IMR-90 (cell line): Measurements from ENCODE around the gene XYLT2. TPM values are rescaled to one million over a fixed set of nuclear protein-coding genes. Genes with fewer than 3 reads are reported as not detected.

Experiments used
- ATAC-seq: fragments of 200-7000 bp; cut with Tn5 transposase; 2 replicates; pipeline ENCODE4 v1.9.1; 2020; ENCODE audit warnings: low read depth, mild to moderate bottlenecking, moderate library complexity
- BruUV-seq: library from RNA; stranded (reverse); fragments of 400-500 nt; replicated peaks from 2 replicates; lab custom pipeline; 2021; lab: Mats Ljungman, UMichigan
- CTCF ChIA-PET: fragments of 300-600 bp; formaldehyde crosslinking; extraction: SDS; loops from one replicate; lab custom pipeline; 2021; ENCODE audit warnings: antibody characterized with exemption; lab: Yijun Ruan, JAX
- POLR2A ChIA-PET: fragments of 300-600 bp; sonication (Branson Sonifier 250); formaldehyde crosslinking; loops from one replicate; lab custom pipeline; 2022; ENCODE audit warnings: antibody characterized with exemption; ENCODE audit not compliant: unreplicated experiment; lab: Charles Lee
- DNase-seq: peaks from one replicate; pipeline ENCODE4 v3.0.0; 2013
- H2AFZ ChIP-seq: replicated peaks from 2 replicates; pipeline ENCODE3; 2013; ENCODE audit warnings: low read length, mild to moderate bottlenecking; ENCODE audit not compliant: poor library complexity
- H2AK5ac ChIP-seq: 2 replicates; pipeline ENCODE4 v1.6.1; 2013; ENCODE audit warnings: low read depth, low read length, inconsistent platforms
- H2AK9ac ChIP-seq: replicated peaks from 2 replicates; pipeline ENCODE3; 2013; ENCODE audit warnings: mild to moderate bottlenecking, low read depth, low read length, moderate library complexity; ENCODE audit not compliant: poor library complexity
- H2BK120ac ChIP-seq: 2 replicates; pipeline ENCODE4 v1.6.1; 2013; ENCODE audit warnings: low read depth, low read length, inconsistent platforms
- H2BK15ac ChIP-seq: 3 replicates; pipeline ENCODE4 v1.6.1; 2013; ENCODE audit warnings: low read depth, low read length, inconsistent platforms
- H2BK20ac ChIP-seq: 2 replicates; pipeline ENCODE4 v1.6.1; 2013; ENCODE audit warnings: low read depth, mild to moderate bottlenecking, inconsistent platforms, low read length, moderate library complexity
- H2BK5ac ChIP-seq: 2 replicates; pipeline ENCODE4 v1.6.1; 2013; ENCODE audit warnings: mild to moderate bottlenecking, low read depth, low read length, inconsistent platforms; ENCODE audit not compliant: poor library complexity, severe bottlenecking
- H3K14ac ChIP-seq: replicated peaks from 2 replicates; pipeline ENCODE4 v1.6.1; 2013; ENCODE audit warnings: low read depth, low read length, inconsistent platforms
- H3K18ac ChIP-seq: 2 replicates; pipeline ENCODE4 v1.6.1; 2013; ENCODE audit warnings: low read depth, low read length, control low read depth
- H3K23ac ChIP-seq: 2 replicates; pipeline ENCODE4 v1.6.1; 2013; ENCODE audit warnings: low read depth, low read length, inconsistent platforms
- H3K27ac ChIP-seq: 2 replicates; pipeline ENCODE4 v1.5.1; 2013; ENCODE audit warnings: mild to moderate bottlenecking, control low read depth, low read length; ENCODE audit not compliant: insufficient read depth
- H3K27me3 ChIP-seq: 2 replicates; pipeline ENCODE4 v1.6.1; 2013; ENCODE audit warnings: low read length; ENCODE audit not compliant: control insufficient read depth, insufficient read depth
- H3K36me3 ChIP-seq: 2 replicates; pipeline ENCODE4 v1.6.1; 2013; ENCODE audit warnings: low read length, mixed read lengths; ENCODE audit not compliant: control insufficient read depth, insufficient read depth
- H3K4ac ChIP-seq: 2 replicates; pipeline ENCODE4 v1.6.1; 2013; ENCODE audit warnings: low read depth, low read length, inconsistent platforms
- H3K4me1 ChIP-seq: 2 replicates; pipeline ENCODE4 v1.6.1; 2013; ENCODE audit warnings: low read length, mixed read lengths; ENCODE audit not compliant: control insufficient read depth, insufficient read depth
- H3K4me2 ChIP-seq: 2 replicates; pipeline ENCODE4 v1.6.1; 2013; ENCODE audit warnings: low read depth, mild to moderate bottlenecking, control low read depth, low read length, moderate library complexity
- H3K4me3 ChIP-seq: 2 replicates; pipeline ENCODE4 v1.5.1; 2013; ENCODE audit warnings: low read depth, mild to moderate bottlenecking, control low read depth, low read length, moderate library complexity; ENCODE audit not compliant: insufficient read depth
- H3K56ac ChIP-seq: 2 replicates; pipeline ENCODE4 v1.6.1; 2013; ENCODE audit warnings: low read length, inconsistent platforms; ENCODE audit not compliant: insufficient read depth; ENCODE audit errors: extremely low read depth
- H3K79me1 ChIP-seq, 2 experiments: 2 replicates each; pipeline ENCODE4 v1.6.1; 2013; ENCODE audit warnings: low read length in 2 of 2, inconsistent platforms in 1 of 2, low read depth in 1 of 2
- H3K9ac ChIP-seq: 2 replicates; pipeline ENCODE4 v1.6.1; 2013; ENCODE audit warnings: low read depth, low read length, control low read depth
- H3K9me1 ChIP-seq: 2 replicates; pipeline ENCODE4 v1.6.1; 2013; ENCODE audit warnings: low read length, inconsistent platforms; ENCODE audit not compliant: insufficient read depth
- H3K9me3 ChIP-seq: 2 replicates; pipeline ENCODE4 v1.6.1; 2013; ENCODE audit warnings: low read length; ENCODE audit not compliant: control insufficient read depth, insufficient read depth
- H4K20me1 ChIP-seq: 2 replicates; pipeline ENCODE4 v1.6.1; 2013; ENCODE audit warnings: low read length, inconsistent platforms; ENCODE audit not compliant: insufficient read depth
- H4K5ac ChIP-seq: 2 replicates; pipeline ENCODE4 v1.6.1; 2013; ENCODE audit warnings: mild to moderate bottlenecking, low read depth, low read length, control low read depth
- H4K8ac ChIP-seq, 2 experiments: 2 replicates each; pipeline ENCODE4 v1.6.1; 2013; ENCODE audit warnings: low read depth in 2 of 2, low read length in 2 of 2, control low read depth in 1 of 2, inconsistent platforms in 1 of 2
- H4K91ac ChIP-seq: 2 replicates; pipeline ENCODE4 v1.6.1; 2013; ENCODE audit warnings: low read depth, low read length, inconsistent platforms; ENCODE audit not compliant: insufficient read depth
- BHLHE40 ChIP-seq: fragments of 150-350 bp; IDR thresholded peaks from 2 replicates; pipeline ENCODE4 v1.6.1; 2016; ENCODE audit warnings: mild to moderate bottlenecking, low read depth, low read length
- CEBPB ChIP-seq: IDR thresholded peaks from 2 replicates; pipeline ENCODE4 v1.6.1; 2012; ENCODE audit warnings: low read depth, low read length, improper control_type of control experiment
- CHD1 ChIP-seq: IDR thresholded peaks from 2 replicates; pipeline ENCODE4 v1.6.1; 2012; ENCODE audit warnings: low read depth, low read length, improper control_type of control experiment
- CTCF ChIP-seq: conservative IDR thresholded peaks from 2 replicates; pipeline ENCODE4 v1.5.1; 2012; ENCODE audit warnings: mild to moderate bottlenecking, low read depth, low read length, improper control_type of control experiment
- ELK1 ChIP-seq: fragments of 150-350 bp; IDR thresholded peaks from 2 replicates; pipeline ENCODE4 v1.6.1; 2016; ENCODE audit warnings: low read depth, mild to moderate bottlenecking, low read length, moderate library complexity, borderline replicate concordance
- FOS ChIP-seq: fragments of 150-350 bp; IDR thresholded peaks from 2 replicates; pipeline ENCODE4 v1.6.1; 2016; ENCODE audit warnings: low read depth, low read length
- MAZ ChIP-seq: IDR thresholded peaks from 2 replicates; pipeline ENCODE4 v1.6.1; 2012; ENCODE audit warnings: low read depth, mild to moderate bottlenecking, low read length, improper control_type of control experiment, moderate library complexity, borderline replicate concordance
- MXI1 ChIP-seq: IDR thresholded peaks from 2 replicates; pipeline ENCODE4 v1.6.1; 2012; ENCODE audit warnings: low read depth, mild to moderate bottlenecking, low read length, moderate library complexity, borderline replicate concordance
- NFE2L2 ChIP-seq: fragments of 150-350 bp; IDR thresholded peaks from 2 replicates; pipeline ENCODE4 v1.6.1; 2016; ENCODE audit warnings: low read depth, mild to moderate bottlenecking, low read length
- POLR2A ChIP-seq: IDR thresholded peaks from 2 replicates; pipeline ENCODE4 v1.6.1; 2012; ENCODE audit warnings: mild to moderate bottlenecking, low read depth, low read length
- RAD21 ChIP-seq: IDR thresholded peaks from 2 replicates; pipeline ENCODE4 v1.6.1; 2012; ENCODE audit warnings: low read length, improper control_type of control experiment
- RCOR1 ChIP-seq: IDR thresholded peaks from 2 replicates; pipeline ENCODE4 v1.6.1; 2012; ENCODE audit warnings: mild to moderate bottlenecking, low read length, improper control_type of control experiment; ENCODE audit not compliant: insufficient replicate concordance
- RFX5 ChIP-seq: IDR thresholded peaks from 2 replicates; pipeline ENCODE4 v1.8.0; 2012; ENCODE audit warnings: low read depth, mild to moderate bottlenecking, low read length, moderate library complexity
- SMC3 ChIP-seq: fragments of 150-350 bp; IDR thresholded peaks from 2 replicates; pipeline ENCODE4 v1.6.1; 2016; ENCODE audit warnings: low read depth, mild to moderate bottlenecking, antibody characterized with exemption, low read length, moderate library complexity
- USF2 ChIP-seq: fragments of 150-350 bp; IDR thresholded peaks from 2 replicates; pipeline ENCODE4 v1.6.1; 2017; ENCODE audit warnings: mild to moderate bottlenecking, antibody characterized with exemption, low read length, low read depth
- WGBS, 2 experiments: methylation state at CpG; one replicate each; pipeline versions ENCODE4 v1.1.5 to v1.1.7; 2013; ENCODE audit warnings: missing lambda C conversion rate in 2 of 2; ENCODE audit not compliant: insufficient read length in 1 of 2; ENCODE audit errors: extremely low coverage in 2 of 2; 5-methylcytosine and 5-hydroxymethylcytosine counted together
- dilution Hi-C: fragments of 300-500 bp; cut with HindIII; formaldehyde crosslinking; loops from one replicate; pipeline ENCODE4 v1.14.3; 2018; ENCODE audit warnings: low sequenced_read_pairs; ENCODE audit not compliant: unreplicated experiment
- in situ Hi-C: fragments of 300-500 bp; cut with MboI; formaldehyde crosslinking; loops from 3 replicates; pipeline ENCODE4 v1.14.3; 2019; ENCODE audit warnings: low sequenced_read_pairs, inconsistent platforms, mixed read lengths
- intact Hi-C: fragments of 100-400 bp; cut with micrococcal nuclease; formaldehyde crosslinking; loops from 2 replicates; pipeline ENCODE4 v1.10.0; 2022
- polyA plus RNA-seq, 3 experiments: library from polyadenylated mRNA; depleted of rRNA; stranded (reverse); fragments of >200 nt; gene quantifications; 2 replicates each; pipeline ENCODE4 v1.2.3, GENCODE V29; 2012; ENCODE audit warnings: low replicate concordance in 1 of 3
- total RNA-seq: library from RNA; depleted of rRNA; stranded (reverse); fragments of >200 nt; gene quantifications from 2 replicates; pipeline ENCODE4 v1.2.3, GENCODE V29; 2012

XYLT2 gene
- total and polyA plus RNA-seq, 2 of the 4 experiments (the other 2 are of a cell fraction) = 27.7 to 31.9 TPM

DNA sequence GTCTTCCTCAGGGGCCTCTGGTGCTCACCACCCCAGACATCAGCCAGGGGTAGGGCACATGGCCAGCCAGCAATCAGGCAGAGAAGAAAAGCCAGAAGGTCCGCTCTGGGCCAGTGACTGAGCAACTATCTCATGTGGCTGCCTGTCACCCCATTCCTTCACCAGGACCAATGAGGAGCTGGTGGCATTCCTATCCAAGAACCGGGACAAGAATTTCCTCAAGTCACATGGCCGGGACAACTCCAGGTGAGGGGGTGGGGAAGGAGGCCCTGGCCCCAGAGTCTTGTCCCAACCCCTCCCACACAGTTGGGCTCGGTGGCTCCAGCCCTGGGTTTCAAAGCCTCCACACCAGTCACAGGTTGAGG is 9.4 kb downstream of the XYLT2 start:
- no peaks in the 10 kb centered on the region for H3K9me3 ChIP-seq
- H3K9me1 ChIP-seq = peaks cover 8% of the 10 kb centered on the region; the same call in 1 of the 2 replicates
- peaks cover 8 to 30% of the 10 kb centered on the region in 2 experiments; a peak in 2 of 4 replicates for H3K79me1 ChIP-seq
- H3K4me3 ChIP-seq = no peak overlapping the region
- CTCF ChIA-PET = no interaction called here
- POLR2A ChIA-PET = no interaction called here
- no TSS peak for BruUV-seq
- H2AK9ac ChIP-seq = peak overlapping the region; percentile 42
- no peak overlapping the region for H2BK20ac ChIP-seq
- no peak for DNase-seq
- H2AK5ac ChIP-seq = no peak overlapping the region
- H3K4ac ChIP-seq = no peak overlapping the region
- H2BK15ac ChIP-seq = no peak overlapping the region
- ATAC-seq = no peak
- peaks cover 67% of the 10 kb centered on the region for H3K36me3 ChIP-seq
- H4K8ac ChIP-seq = no peak overlapping the region
- H4K5ac ChIP-seq = no peak overlapping the region
- H4K91ac ChIP-seq = no peak overlapping the region
- no peak overlapping the region for H2BK120ac ChIP-seq
- H3K4me2 ChIP-seq = no peak overlapping the region
- H3K56ac ChIP-seq = no peak overlapping the region
- H3K14ac ChIP-seq = no peak overlapping the region
- dilution Hi-C loops = no loop called here
- H3K27ac ChIP-seq = no peak overlapping the region
- H3K23ac ChIP-seq = no peak overlapping the region
- H2BK5ac ChIP-seq = no peak overlapping the region
- no peak for TF ChIP-seq CTCF
- no peak for TF ChIP-seq FOS
- no peak for TF ChIP-seq NFE2L2
- TF ChIP-seq MAZ = no peak
- TF ChIP-seq CEBPB = no peak
- TF ChIP-seq CHD1 = no peak
- TF ChIP-seq POLR2A = no peak
- no peak for TF ChIP-seq RCOR1
- no peak for TF ChIP-seq ELK1
- no peak for TF ChIP-seq BHLHE40
- no peak for TF ChIP-seq USF2
- TF ChIP-seq RFX5 = no peak
- no peak for TF ChIP-seq SMC3
- TF ChIP-seq RAD21 = no peak
- no peak for TF ChIP-seq MXI1
- no peak overlapping the region for H3K9ac ChIP-seq
- H3K18ac ChIP-seq = no peak overlapping the region
- intact Hi-C loops = no loop called here
- H3K27me3 ChIP-seq = no peaks in the 10 kb centered on the region
- WGBS, 2 experiments = no CpG with 5 or more reads among the region's 4 CpGs
- H2AFZ ChIP-seq = no peak overlapping the region
- in situ Hi-C loops = no loop called here
- H4K20me1 ChIP-seq = peaks cover 20% of the 10 kb centered on the region
- H3K4me1 ChIP-seq = no peaks in the 10 kb centered on the region
